G401 (cell line): Measurements from ENCODE around the gene CHD5. TPM values are rescaled to one million over a fixed set of nuclear protein-coding genes. Genes with fewer than 3 reads are reported as not detected.
"Not testable (repeated sequence)": the region's sequence is repeated elsewhere in the genome, so short reads cannot be mapped to it uniquely, and the experiment has no call there.

ENCODE experiments used
- DNase-seq: peaks from one replicate; pipeline ENCODE4 v3.0.0-alpha.2; 2015; ENCODE audit warnings: low spot score
- in situ Hi-C: cut with HindIII; loops from 2 replicates; pipeline ENCODE4 v1.10.0; 2016; ENCODE audit warnings: low sequenced_read_pairs, mixed read lengths
- total RNA-seq: library from RNA; depleted of rRNA; stranded (reverse); fragments of >200 nt; shearing (Covaris generic); gene quantifications from 2 replicates; pipeline ENCODE4 v1.2.3, GENCODE V29; 2014

CHD5 gene
- total RNA-seq, 1 experiment from 2014 or later, result 13.5 TPM

GRCh38 chr1:6081901-6082300 lies 98.2 kb downstream of the CHD5 start:
- in situ Hi-C loops, result no loop called here
- DNase-seq, result no peak

GRCh38 chr1:6080469-6080868 lies 99.7 kb downstream of the CHD5 start:
- peak; percentile 55 for DNase-seq

GRCh38 chr1:6077919-6078318 lies 102.2 kb downstream of the CHD5 start:
- no peak for DNase-seq
- in situ Hi-C loops, result no loop called here

More at GRCh38 chr1:6080469-6080868, 99.7 kb downstream of the CHD5 start:
- in situ Hi-C loops, result no loop called here

- in situ Hi-C loops, result no loop called here
- no peak for DNase-seq
These were observed 102.6 kb downstream of the CHD5 start for GRCh38 chr1:6077506-6077905.

- in situ Hi-C loops, DNase-seq: not testable (repeated sequence)
These were observed 103.1 kb downstream of the CHD5 start for GRCh38 chr1:6077061-6077460.

- DNase-seq, result no peak
- in situ Hi-C loops, result no loop called here
These were observed 104.4 kb downstream of the CHD5 start for GRCh38 chr1:6075748-6076147.

- in situ Hi-C loops, result no loop called here
- no peak for DNase-seq
These were observed 105.8 kb downstream of the CHD5 start for GRCh38 chr1:6074192-6074901.

GRCh38 chr1:6073480-6074053 lies 106.6 kb downstream of the CHD5 start:
- in situ Hi-C loops, result no loop called here
- DNase-seq, result no peak

GRCh38 chr1:6072774-6073479 lies 107.2 kb downstream of the CHD5 start:
- no peak for DNase-seq
- in situ Hi-C loops, result no loop called here

- DNase-seq, result no peak
These were observed 108.9 kb downstream of the CHD5 start for GRCh38 chr1:6071219-6071618.

GRCh38 chr1:6070450-6070974 lies 109.6 kb downstream of the CHD5 start:
- DNase-seq, result no peak
- in situ Hi-C loops, result no loop called here

More at GRCh38 chr1:6071219-6071618, 108.9 kb downstream of the CHD5 start:
- in situ Hi-C loops, result no loop called here

- no peak for DNase-seq
- in situ Hi-C loops, result no loop called here
These were observed 110.5 kb downstream of the CHD5 start for GRCh38 chr1:6069573-6069972.

- in situ Hi-C loops, result no loop called here
- no peak for DNase-seq
These were observed 111.2 kb downstream of the CHD5 start for GRCh38 chr1:6068932-6069331.

GRCh38 chr1:6068073-6068472 lies 112.0 kb downstream of the CHD5 start:
- DNase-seq, result no peak
- in situ Hi-C loops, result no loop called here

GRCh38 chr1:6066680-6067079 lies 113.4 kb downstream of the CHD5 start:
- in situ Hi-C loops, result no loop called here

GRCh38 chr1:6065093-6065858 lies 114.8 kb downstream of the CHD5 start:
- in situ Hi-C loops, result no loop called here
- DNase-seq, result no peak

More at GRCh38 chr1:6066680-6067079, 113.4 kb downstream of the CHD5 start:
- DNase-seq, result no peak

- in situ Hi-C loops, DNase-seq: not testable (repeated sequence)
These were observed 116.5 kb downstream of the CHD5 start for GRCh38 chr1:6063532-6064053.

- in situ Hi-C loops, result no loop called here
- no peak for DNase-seq
These were observed 117.5 kb downstream of the CHD5 start for GRCh38 chr1:6062670-6063069.

GRCh38 chr1:6059866-6060265 lies 120.3 kb downstream of the CHD5 start:
- DNase-seq, result no peak
- in situ Hi-C loops, result no loop called here
